ENCODE data around the gene NOX4. TPM values are rescaled to one million over a fixed set of nuclear protein-coding genes. Genes with fewer than 3 reads are reported as not detected.

Gene NOX4
- polyA plus RNA-seq, 3 donors = not detected

- intact Hi-C loops (cut with micrococcal nuclease) = no loop called here
- H3K9me3 Mint-ChIP-seq = peaks cover 0 to 4% (median 0%) of the 10 kb centered on the region in 7 donors
- H3K79me2 ChIP-seq (ENCODE audit: insufficient read depth, low read length) = no peaks in the 10 kb centered on the region
- H3K4me3 Mint-ChIP-seq = no peak overlapping the region
- H2AFZ ChIP-seq (ENCODE audit: insufficient read depth, low read depth, low read length, poor library complexity, severe bottlenecking) = no peak overlapping the region
- H3K27ac Mint-ChIP-seq = no peak overlapping the region
- no peaks in the 10 kb centered on the region for H3K9me3 ChIP-seq (replicated peaks in 1 of 2; ENCODE audit: control insufficient read depth in 1 of 2, insufficient read depth in 1 of 2, low read length in 2 of 2)
- DNase-seq = no peak
- no peak overlapping the region for H3K9ac ChIP-seq (ENCODE audit: insufficient read depth, low read length, poor library complexity, severe bottlenecking)
- H3K4me3 ChIP-seq (replicated peaks in 1 of 3; ENCODE audit: low read depth in 2 of 3, low read length in 3 of 3) = no peak overlapping the region
- no peaks in the 10 kb centered on the region for H3K4me1 ChIP-seq (ENCODE audit: control insufficient read depth in 1 of 2, insufficient read depth in 2 of 2, low read length in 2 of 2)
- no peak for TF ChIP-seq CTCF (IDR thresholded peaks at IDR 0.05)
- no peak overlapping the region for H3K4me2 ChIP-seq (replicated peaks; ENCODE audit: extremely low read depth, low read length, poor library complexity, severe bottlenecking)
- H3K27ac ChIP-seq (ENCODE audit: low read depth in 1 of 2, low read length in 2 of 2) = no peak overlapping the region
- H3K36me3 Mint-ChIP-seq = no peaks in the 10 kb centered on the region
- no peaks in the 10 kb centered on the region for H4K20me1 ChIP-seq (ENCODE audit: insufficient read depth, low read length)
- peaks cover 0 to 3% (median 0%) of the 10 kb centered on the region in 3 donors for H3K27me3 Mint-ChIP-seq (ENCODE audit: low read depth in 3 of 3)
- H3K36me3 ChIP-seq (replicated peaks in 1 of 2; ENCODE audit: control insufficient read depth in 1 of 2, insufficient read depth in 2 of 2, low read length in 2 of 2) = no peaks in the 10 kb centered on the region
- H3K27me3 ChIP-seq (ENCODE audit: control insufficient read depth in 2 of 2, insufficient read depth in 2 of 2, low read length in 2 of 2) = no peaks in the 10 kb centered on the region
- no CpG with 5 or more reads among the region's 2 CpGs for WGBS (ENCODE audit: insufficient coverage)
- no peaks in the 10 kb centered on the region for H3K4me1 Mint-ChIP-seq
Observed at GRCh38 chr11:89516496-89516895, 25.3 kb upstream of the NOX4 start.

- WGBS (ENCODE audit: insufficient coverage) = 90% methylated on average over 2 of the region's 5 CpGs
- TF ChIP-seq CTCF (IDR thresholded peaks at IDR 0.05) = no peak
- no peaks in the 10 kb centered on the region for H3K27me3 ChIP-seq (ENCODE audit: control insufficient read depth in 2 of 2, insufficient read depth in 2 of 2, low read length in 2 of 2)
- H4K20me1 ChIP-seq (ENCODE audit: insufficient read depth, low read length) = no peaks in the 10 kb centered on the region
- intact Hi-C loops (cut with micrococcal nuclease) = no loop called here
- H3K9me3 Mint-ChIP-seq = peaks cover 0 to 2% (median 0%) of the 10 kb centered on the region in 7 donors
- no peak overlapping the region for H3K27ac Mint-ChIP-seq
- no peaks in the 10 kb centered on the region for H3K36me3 ChIP-seq (replicated peaks in 1 of 2; ENCODE audit: control insufficient read depth in 1 of 2, insufficient read depth in 2 of 2, low read length in 2 of 2)
- no peak overlapping the region for H3K4me2 ChIP-seq (replicated peaks; ENCODE audit: extremely low read depth, low read length, poor library complexity, severe bottlenecking)
- H3K9me3 ChIP-seq (replicated peaks in 1 of 2; ENCODE audit: control insufficient read depth in 1 of 2, insufficient read depth in 1 of 2, low read length in 2 of 2) = no peaks in the 10 kb centered on the region
- no peak overlapping the region for H3K9ac ChIP-seq (ENCODE audit: insufficient read depth, low read length, poor library complexity, severe bottlenecking)
- H3K4me3 ChIP-seq (replicated peaks in 1 of 3; ENCODE audit: low read depth in 2 of 3, low read length in 3 of 3) = no peak overlapping the region
- H3K4me1 ChIP-seq (ENCODE audit: control insufficient read depth in 1 of 2, insufficient read depth in 2 of 2, low read length in 2 of 2) = no peaks in the 10 kb centered on the region
- H3K4me3 Mint-ChIP-seq = no peak overlapping the region
- H3K79me2 ChIP-seq (ENCODE audit: insufficient read depth, low read length) = no peaks in the 10 kb centered on the region
- H2AFZ ChIP-seq (ENCODE audit: insufficient read depth, low read depth, low read length, poor library complexity, severe bottlenecking) = no peak overlapping the region
- no peaks in the 10 kb centered on the region for H3K36me3 Mint-ChIP-seq
- no peaks in the 10 kb centered on the region for H3K4me1 Mint-ChIP-seq
- H3K27ac ChIP-seq (ENCODE audit: low read depth in 1 of 2, low read length in 2 of 2) = no peak overlapping the region
- peaks cover 0 to 2% (median 2%) of the 10 kb centered on the region in 3 donors for H3K27me3 Mint-ChIP-seq (ENCODE audit: low read depth in 3 of 3)
- DNase-seq = no peak
Observed at GRCh38 chr11:89508544-89508943, 17.4 kb upstream of the NOX4 start.

Measured in CD14-positive monocyte (primary cell).